ENCODE measurements around the gene RIC1.
"Not testable (repeated sequence)": the region's sequence is repeated elsewhere in the genome, so short reads cannot be mapped to it uniquely, and the experiment has no call there.

Gene RIC1

GRCh38 chr9:5798581-5798980, 169.7 kb downstream of the RIC1 start:
- H3K27ac ChIP-seq: no peak overlapping the region
- no peak overlapping the region for H3K4me3 ChIP-seq
- DNase-seq (ENCODE audit: low spot score): no peak
- no peak for TF ChIP-seq CTCF (IDR thresholded peaks at IDR 0.05)

- Histone ChIP-seq H3K27ac (no peak overlapping the region), H3K4me3 (peak overlapping the region; percentile 54)
- no peak for DNase-seq (ENCODE audit: low spot score)
- peak; percentile 28 for TF ChIP-seq CTCF (IDR thresholded peaks at IDR 0.05)
Observed at GRCh38 chr9:5799314-5799713, 170.4 kb downstream of the RIC1 start.

- H3K4me3 ChIP-seq; DNase-seq (ENCODE audit: low spot score); H3K27ac ChIP-seq: not testable (repeated sequence)
Observed at GRCh38 chr9:5800378-5800777, 171.5 kb downstream of the RIC1 start.

DNA sequence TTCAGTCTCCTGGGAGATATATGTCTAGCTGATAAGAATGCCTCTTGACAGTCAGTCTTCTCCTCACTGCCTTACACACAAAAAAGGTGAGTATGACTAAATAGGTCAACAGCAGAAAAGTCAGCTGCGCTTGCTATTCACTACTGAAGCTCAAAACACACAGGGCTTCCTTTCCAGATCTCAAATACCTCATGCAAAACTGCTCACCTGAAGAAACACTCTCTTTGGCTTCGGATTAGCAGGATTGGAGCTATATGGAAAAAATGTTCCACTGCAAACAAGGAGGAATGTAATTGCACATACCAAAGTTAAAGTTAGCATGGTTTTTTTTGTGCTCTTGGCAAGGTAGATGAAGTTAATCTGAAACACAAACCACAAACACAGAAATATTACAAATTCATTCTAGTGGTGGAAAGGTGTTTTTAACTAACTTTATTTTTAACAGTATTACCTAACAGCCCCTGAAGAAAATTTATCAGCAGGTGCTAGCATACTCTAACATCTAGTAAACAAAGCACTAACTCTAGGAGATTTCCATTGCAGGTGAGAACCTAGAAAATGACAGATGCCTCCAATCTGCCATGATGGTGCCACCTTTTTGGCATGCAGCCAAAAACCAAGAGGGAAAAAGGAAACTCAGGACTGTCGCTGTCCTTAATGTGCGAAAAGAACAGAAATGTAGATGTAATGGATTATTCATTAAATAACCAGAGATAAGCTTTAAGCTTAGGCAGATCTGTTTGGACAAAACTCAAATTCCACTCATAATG, 172.2 kb downstream of the RIC1 start:
- H3K4me3 ChIP-seq: no peak overlapping the region
- no peak overlapping the region for H3K27ac ChIP-seq
- TF ChIP-seq CTCF (IDR thresholded peaks at IDR 0.05): no peak
- DNase-seq (ENCODE audit: low spot score): no peak

DNA sequence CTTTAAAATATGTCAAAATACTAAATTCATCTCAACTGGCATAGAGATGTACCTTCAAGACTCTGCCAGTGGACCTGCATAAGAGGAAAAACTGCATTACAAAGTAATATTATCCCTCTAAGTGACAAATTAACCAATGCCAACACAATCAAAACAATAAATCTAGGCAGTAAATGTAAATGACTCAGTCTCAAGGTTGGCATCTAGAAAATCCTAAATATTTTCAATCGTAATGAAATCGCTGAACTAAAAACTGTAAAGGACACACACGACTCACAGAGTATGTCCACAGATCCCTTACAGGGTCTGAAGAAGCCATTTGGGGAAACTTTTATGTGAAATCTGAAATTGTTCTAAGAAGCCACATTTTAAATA, 172.8 kb downstream of the RIC1 start:
- Histone ChIP-seq H3K27ac (no peak overlapping the region), H3K4me3 (no peak overlapping the region)
- no peak for DNase-seq (ENCODE audit: low spot score)

GRCh38 chr9:5805478-5805877, 176.6 kb downstream of the RIC1 start:
- DNase-seq (ENCODE audit: low spot score): no peak
- Histone ChIP-seq H3K27ac (no peak overlapping the region), H3K4me3 (no peak overlapping the region)
- no peak for TF ChIP-seq CTCF (IDR thresholded peaks at IDR 0.05)

More for the DNA sequence above, 172.8 kb downstream of the RIC1 start:
- TF ChIP-seq CTCF (IDR thresholded peaks at IDR 0.05): no peak

GRCh38 chr9:5811751-5812150, 182.8 kb downstream of the RIC1 start:
- no peak for TF ChIP-seq CTCF (IDR thresholded peaks at IDR 0.05)
- Histone ChIP-seq H3K4me3 (no peak overlapping the region), H3K27ac (no peak overlapping the region)
- DNase-seq (ENCODE audit: low spot score): no peak

Data from coronary artery (tissue), 2 donors.